Prostate gland (tissue), 2 donors: ENCODE data around the gene TSPAN6.

Experiments
- CTCF ChIP-seq, 4 experiments: fragments of 200-600 bp in 2 of 4; fragments of 450-650 bp in 2 of 4; sonication (generic) in 2 of 4; IDR thresholded peaks; 1 replicate in 3 of 4; 2 replicates in 1 of 4; pipeline ENCODE4 v1.5.1; 2016 to 2019; ENCODE audit warnings: antibody characterized with exemption in 4 of 4, mild to moderate bottlenecking in 2 of 4, moderate library complexity in 2 of 4
- POLR2AphosphoS5 ChIP-seq: sonication (generic); formaldehyde crosslinking; IDR thresholded peaks from one replicate; pipeline ENCODE4 v1.6.1; 2017; ENCODE audit warnings: antibody characterized with exemption

DNA sequence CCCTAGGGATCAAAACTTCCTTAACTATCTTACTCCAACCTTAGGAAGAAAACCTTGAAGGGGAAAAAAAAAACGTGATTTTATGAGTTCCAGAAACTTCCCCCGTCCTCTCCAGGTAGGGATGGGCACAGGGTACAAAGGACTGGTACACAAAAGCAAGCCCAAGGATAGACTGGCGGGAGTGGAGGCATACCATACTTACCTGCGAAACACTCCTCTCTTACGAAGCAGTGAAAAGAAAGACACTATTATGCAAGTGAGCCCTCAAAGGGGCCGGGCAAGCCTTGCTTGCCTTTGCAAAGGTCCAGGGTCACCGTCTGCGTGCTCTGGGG is 651 bp downstream of the TSPAN6 start:
- TF ChIP-seq POLR2AphosphoS5 (no peak), CTCF (IDR thresholded peaks at IDR 0.05) (no peak)
